GM12874 (cell line): ENCODE data around the gene PAX6.

Experiments used
- CTCF ChIP-seq: IDR thresholded peaks from 2 replicates; pipeline ENCODE4 v1.5.1; 2011; ENCODE audit warnings: low read depth, mild to moderate bottlenecking, control low read depth, low read length, moderate library complexity; ENCODE audit not compliant: insufficient read depth

Gene PAX6

GRCh38 chr11:31764261-31764660, 46.9 kb downstream of the PAX6 start:
- no peak for TF ChIP-seq CTCF

GRCh38 chr11:31763296-31763695, 47.8 kb downstream of the PAX6 start:
- no peak for TF ChIP-seq CTCF

GRCh38 chr11:31761636-31762035, 49.5 kb downstream of the PAX6 start:
- no peak for TF ChIP-seq CTCF

- no peak for TF ChIP-seq CTCF
These were observed 53.8 kb downstream of the PAX6 start for GRCh38 chr11:31757260-31757835.

- no peak for TF ChIP-seq CTCF
These were observed 63.5 kb downstream of the PAX6 start for GRCh38 chr11:31747581-31747980.

GRCh38 chr11:31740131-31740530, 71.0 kb downstream of the PAX6 start:
- no peak for TF ChIP-seq CTCF
